Measurements from ENCODE around the gene TF. TPM values are rescaled to one million over a fixed set of nuclear protein-coding genes. Genes with fewer than 3 reads are reported as not detected.

The TF gene
- total and polyA plus RNA-seq, 10 of the 15 experiments (the other 5 are each of a cell fraction or from before 2014, with no cell fraction given), result under 0.01 to 8.9 (median 0.05) TPM; not detected in 1

- Histone ChIP-seq H3K9ac (ENCODE audit: control insufficient read depth, insufficient read depth, low read length) (no peak overlapping the region), H3K36me3 (ENCODE audit: control insufficient read depth in 2 of 2, insufficient read depth in 2 of 2, low read length in 1 of 2) (peaks cover 17 to 29% of the 10 kb centered on the region in 2 experiments), H3K79me2 (ENCODE audit: control insufficient read depth, insufficient read depth, low read length) (no peaks in the 10 kb centered on the region), H4K20me1 (ENCODE audit: control insufficient read depth, insufficient read depth) (no peaks in the 10 kb centered on the region; the same call in 1 of the 2 replicates), H3K27ac (ENCODE audit: control insufficient read depth, insufficient read depth) (no peak overlapping the region), H3K4me3 (no peak overlapping the region), H3K27me3 (replicated peaks in 1 of 2; ENCODE audit: control insufficient read depth in 2 of 2, insufficient read depth in 2 of 2, low read length in 1 of 2) (no peaks in the 10 kb centered on the region), H3K4me1 (ENCODE audit: control insufficient read depth, insufficient read depth, low read length) (no peaks in the 10 kb centered on the region), H3K4me2 (ENCODE audit: control insufficient read depth, insufficient read depth) (no peak overlapping the region), H2AFZ (ENCODE audit: control insufficient read depth, low read depth, low read length) (no peak overlapping the region), H3K9me3 (replicated peaks; ENCODE audit: control insufficient read depth, insufficient read depth, low read length) (no peaks in the 10 kb centered on the region)
- FAIRE-seq (no peak), ATAC-seq (no peak), DNase-seq (ENCODE audit: low read depth, low spot score) (no peak)
- 67% methylated on average over 3 of the region's 3 CpGs for WGBS (ENCODE audit: insufficient coverage, insufficient replicate concordance, low lambda C conversion rate, missing lambda C conversion rate)
- CTCF ChIA-PET, result interaction anchor here (1.3 kb wide), 1 partner anchor 397 kb away, joined by 3 read pairs; no protein-coding TSS in a partner anchor
- POLR2A ChIA-PET, result no interaction called here
- SMC1A ChIA-PET (ENCODE audit: uncharacterized antibody, unreplicated experiment), result interaction anchor here (1.4 kb wide), 1 partner anchor 104 kb away, joined by 3 read pairs; no protein-coding TSS in a partner anchor
- no TSS peak for BruUV-seq (replicated peaks)
- RAD21 ChIA-PET (ENCODE audit: unreplicated experiment), result no interaction called here
- in situ Hi-C loops (cut with MboI), result loop anchor here (5.0 to 10.0 kb wide), 2 partner anchors 101 to 394 kb away; no protein-coding TSS in a partner anchor
- TF ChIP-seq POLR2A (IDR thresholded peaks at IDR 0.05; ENCODE audit: low read depth, low read length) (0 out of 2 replicates have a peak, but pooled peaks have one; percentile 27), SPI1 (IDR thresholded peaks at IDR 0.05; ENCODE audit: borderline replicate concordance, insufficient read depth, low read depth, low read length) (no peak), TBL1XR1 (IDR thresholded peaks at IDR 0.05; ENCODE audit: low read depth, low read length) (no peak), ZNF687 (IDR thresholded peaks at IDR 0.05) (no peak), E4F1 (IDR thresholded peaks at IDR 0.05; ENCODE audit: borderline replicate concordance, partially characterized antibody) (no peak)
- intact Hi-C loops (cut with micrococcal nuclease; ENCODE audit: unreplicated experiment), result no loop called here
Measured at GRCh38 chr3:133820889-133821675, 74.9 kb downstream of the TF start.

Data from GM12878 (cell line).